HG02588 (cell line): ENCODE results near the gene TUBA8.
"Not testable (repeated sequence)": the region's sequence is repeated elsewhere in the genome, so short reads cannot be mapped to it uniquely, and the experiment has no call there.

Source experiments
- ATAC-seq: cut with Tn5 transposase; IDR thresholded peaks from one replicate; pipeline ENCODE4 v1.9.1; 2021; ENCODE audit warnings: mild to moderate bottlenecking, moderate library complexity; ENCODE audit not compliant: unreplicated experiment

Gene TUBA8

GRCh38 chr22:18110194-18110953 is at the start of gene TUBA8:
TUBA8 (plus strand) TSS chr22:18110809; CDS start chr22:18110866, 57 bp downstream.
- no peak for ATAC-seq

- ATAC-seq: no peak
These were observed 48.2 kb upstream of the TUBA8 start for GRCh38 chr22:18062421-18062820.

- no peak for ATAC-seq
These were observed 47.3 kb upstream of the TUBA8 start for GRCh38 chr22:18063306-18063705.

- ATAC-seq: not testable (repeated sequence)
These were observed 46.9 kb upstream of the TUBA8 start for GRCh38 chr22:18063715-18064114.

- ATAC-seq: no peak
These were observed 46.0 kb upstream of the TUBA8 start for GRCh38 chr22:18064636-18065035.

- no peak for ATAC-seq
These were observed 45.4 kb upstream of the TUBA8 start for GRCh38 chr22:18065256-18065655.

- no peak for ATAC-seq
These were observed 44.3 kb upstream of the TUBA8 start for GRCh38 chr22:18066181-18066859.

GRCh38 chr22:18067121-18067520 is 43.5 kb upstream of the TUBA8 start:
- no peak for ATAC-seq

GRCh38 chr22:18067548-18068341 is 42.9 kb upstream of the TUBA8 start:
- ATAC-seq: no peak

GRCh38 chr22:18068381-18068988 is 42.1 kb upstream of the TUBA8 start:
- ATAC-seq: no peak

- ATAC-seq: no peak
These were observed 41.6 kb upstream of the TUBA8 start for GRCh38 chr22:18069041-18069440.

- ATAC-seq: no peak
These were observed 40.6 kb upstream of the TUBA8 start for GRCh38 chr22:18070041-18070440.

- ATAC-seq: no peak
These were observed 39.9 kb upstream of the TUBA8 start for GRCh38 chr22:18070556-18071306.

GRCh38 chr22:18071307-18071967 is 39.2 kb upstream of the TUBA8 start:
- not testable (repeated sequence) for ATAC-seq

- no peak for ATAC-seq
These were observed 38.7 kb upstream of the TUBA8 start for GRCh38 chr22:18071968-18072310.

GRCh38 chr22:18073467-18073866 is 37.1 kb upstream of the TUBA8 start:
- no peak for ATAC-seq

GRCh38 chr22:18073927-18074326 is 36.7 kb upstream of the TUBA8 start:
- not testable (repeated sequence) for ATAC-seq

GRCh38 chr22:18075101-18075719 is 35.4 kb upstream of the TUBA8 start:
- no peak for ATAC-seq

GRCh38 chr22:18075720-18076497 is 34.7 kb upstream of the TUBA8 start:
- no peak for ATAC-seq
